Measurements from ENCODE around the gene PIEZO1. TPM values are rescaled to one million over a fixed set of nuclear protein-coding genes. Genes with fewer than 3 reads are reported as not detected.
"Not testable (repeated sequence)": the region's sequence is repeated elsewhere in the genome, so short reads cannot be mapped to it uniquely, and the experiment has no call there.

PIEZO1 gene
- total RNA-seq, 1 donor from 2014 or later = 45.9 TPM

DNA sequence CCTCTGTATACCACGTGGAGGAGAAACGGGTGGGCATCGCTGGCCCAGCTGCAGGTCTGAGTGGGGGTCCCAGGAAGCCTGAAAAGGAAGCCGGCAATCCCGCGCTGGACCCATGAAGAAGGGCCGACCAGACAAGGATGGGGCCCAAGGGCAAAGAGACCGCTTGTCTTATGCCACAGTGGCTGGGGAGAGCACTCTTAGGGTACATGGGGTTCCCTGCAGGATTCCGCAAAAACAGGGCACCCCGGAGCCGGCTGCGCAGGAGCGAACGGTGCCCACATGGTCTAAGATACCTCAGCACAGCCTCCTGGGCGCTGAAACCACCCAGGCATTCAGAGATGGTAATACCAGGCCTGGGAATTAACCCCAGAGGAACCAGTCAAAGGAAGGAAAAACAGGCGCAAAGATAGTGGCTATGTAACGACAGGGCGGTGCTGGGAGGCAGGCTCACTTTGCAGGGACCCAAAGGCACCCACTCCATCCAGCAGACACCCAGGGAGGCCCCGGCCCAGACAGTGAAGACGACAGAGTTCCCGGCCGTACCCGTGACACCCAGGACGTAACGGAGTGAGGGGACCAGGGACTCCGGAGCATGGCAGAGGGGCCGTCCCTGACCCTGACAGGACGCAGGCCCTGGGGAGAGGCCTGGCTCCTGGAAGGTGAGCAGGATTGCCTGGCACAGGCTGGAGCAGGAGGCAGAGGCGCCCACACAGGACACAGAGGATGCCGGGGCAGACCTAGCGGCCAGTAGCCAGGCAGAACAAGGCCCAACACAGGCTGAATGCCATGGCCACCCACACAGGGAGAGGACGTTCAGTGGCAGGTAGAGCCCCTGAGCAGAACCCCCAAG lies 10.3 kb downstream of the PIEZO1 start:
- H3K27me3 ChIP-seq (ENCODE audit: control insufficient read depth in 3 of 3, insufficient read depth in 3 of 3, low read length in 3 of 3) = peaks cover 3 to 22% (median 14%) of the 10 kb centered on the region in 3 donors
- H3K9me3 ChIP-seq (ENCODE audit: control insufficient read depth in 3 of 3, low read length in 3 of 3) = no peaks in the 10 kb centered on the region
- no peak overlapping the region for H3K4me3 ChIP-seq (ENCODE audit: low read length in 3 of 3)
- H3K9ac ChIP-seq (ENCODE audit: low read depth in 1 of 3, low read length in 3 of 3) = no peak overlapping the region
- H3K27ac ChIP-seq (ENCODE audit: low read depth, low read length) = no peak overlapping the region
- no peaks in the 10 kb centered on the region for H3K36me3 ChIP-seq (ENCODE audit: control insufficient read depth in 3 of 3, insufficient read depth in 3 of 3, low read length in 3 of 3)
- H3K4me1 ChIP-seq (ENCODE audit: control insufficient read depth in 3 of 3, insufficient read depth in 3 of 3, low read length in 3 of 3) = peaks cover 40 to 43% (median 41%) of the 10 kb centered on the region in 3 donors

DNA sequence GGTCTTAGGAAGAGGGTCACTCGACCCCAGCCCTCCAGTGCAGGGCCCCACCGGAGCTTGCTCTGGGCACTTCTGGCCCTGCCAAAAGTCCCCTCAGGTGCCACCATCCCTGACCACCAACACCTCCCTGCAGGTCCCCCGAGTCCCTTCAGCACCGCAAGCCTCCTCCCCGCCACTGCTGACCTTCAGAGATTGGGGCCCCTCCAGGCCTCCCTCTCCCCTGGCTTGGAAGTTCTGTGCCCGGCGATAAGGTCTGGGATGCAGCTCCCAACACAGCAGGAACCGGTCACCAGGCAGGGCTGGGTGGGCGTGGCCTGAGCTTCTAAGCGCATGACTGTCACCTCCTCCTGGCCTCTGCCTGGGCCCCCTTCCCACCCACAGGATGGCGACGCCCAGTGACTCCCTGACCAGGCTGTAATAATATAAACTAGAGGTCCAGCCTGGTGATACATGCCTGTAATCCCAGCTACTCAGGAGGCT lies 11.2 kb downstream of the PIEZO1 start:
- Histone ChIP-seq H3K27ac (ENCODE audit: low read depth, low read length) (no peak overlapping the region), H3K9ac (ENCODE audit: low read depth in 1 of 3, low read length in 3 of 3) (no peak overlapping the region), H3K36me3 (ENCODE audit: control insufficient read depth in 3 of 3, insufficient read depth in 3 of 3, low read length in 3 of 3) (no peaks in the 10 kb centered on the region), H3K27me3 (ENCODE audit: control insufficient read depth in 3 of 3, insufficient read depth in 3 of 3, low read length in 3 of 3) (peaks cover 3 to 19% (median 12%) of the 10 kb centered on the region in 3 donors), H3K9me3 (ENCODE audit: control insufficient read depth in 3 of 3, low read length in 3 of 3) (no peaks in the 10 kb centered on the region), H3K4me3 (ENCODE audit: low read length in 3 of 3) (no peak overlapping the region), H3K4me1 (ENCODE audit: control insufficient read depth in 3 of 3, insufficient read depth in 3 of 3, low read length in 3 of 3) (peaks cover 34 to 41% (median 36%) of the 10 kb centered on the region in 3 donors)

DNA sequence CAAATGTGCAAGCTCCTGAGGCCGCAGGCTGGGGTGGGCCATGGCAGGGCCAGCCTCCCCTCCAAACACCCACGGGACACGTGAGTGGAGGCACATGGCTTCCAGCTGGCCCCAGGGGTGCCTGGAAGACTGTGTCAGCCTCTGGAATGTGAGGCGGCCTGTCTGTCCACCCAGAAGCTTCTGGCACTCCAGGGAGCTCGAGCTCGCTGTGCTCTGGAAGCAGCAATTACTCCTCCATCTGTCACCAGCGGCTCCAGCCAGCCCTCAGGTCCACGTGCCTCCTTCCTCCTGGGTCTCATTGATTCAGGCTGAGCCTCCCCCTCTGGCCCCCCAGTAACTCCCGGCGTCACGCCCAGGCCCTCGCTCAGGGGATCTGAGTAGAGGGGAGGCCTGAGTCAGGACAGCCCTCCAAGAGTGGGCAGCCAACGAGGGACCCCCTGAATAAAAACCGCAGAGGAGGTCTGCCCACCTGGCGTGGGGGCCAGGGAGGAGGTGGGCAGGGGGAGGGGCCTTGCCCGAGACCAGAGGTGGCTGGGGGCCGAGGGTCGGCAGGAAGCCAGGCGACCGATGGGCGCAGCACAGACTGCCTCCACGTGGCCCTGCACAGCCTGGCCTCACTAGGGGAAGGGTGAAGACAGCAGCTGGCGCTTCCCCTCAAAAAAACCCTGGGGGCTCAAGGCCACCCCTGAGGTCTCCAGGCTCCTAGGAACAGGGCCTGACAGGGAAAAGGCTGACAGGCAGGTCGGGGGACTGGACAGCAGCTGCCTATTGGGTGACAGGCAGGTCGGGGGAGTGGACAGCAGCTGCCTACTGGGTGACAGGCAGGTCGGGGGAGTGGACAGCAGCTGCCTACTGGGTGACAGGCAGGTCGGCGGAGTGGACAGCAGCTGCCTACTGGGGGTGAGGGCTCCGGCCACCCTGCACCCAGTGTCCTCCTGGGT lies 11.9 kb downstream of the PIEZO1 start:
- no peaks in the 10 kb centered on the region for H3K9me3 ChIP-seq (ENCODE audit: control insufficient read depth in 3 of 3, low read length in 3 of 3)
- peaks cover 3 to 26% (median 14%) of the 10 kb centered on the region in 3 donors for H3K27me3 ChIP-seq (ENCODE audit: control insufficient read depth in 3 of 3, insufficient read depth in 3 of 3, low read length in 3 of 3)
- peak overlapping the region; percentile 54 for H3K27ac ChIP-seq (ENCODE audit: low read depth, low read length)
- H3K4me3 ChIP-seq (ENCODE audit: low read length in 3 of 3) = peak overlapping the region in 1 of 3 donors; percentile 29
- H3K9ac ChIP-seq (ENCODE audit: low read depth in 1 of 3, low read length in 3 of 3) = peak overlapping the region in 1 of 3 donors; percentile 45
- H3K4me1 ChIP-seq (ENCODE audit: control insufficient read depth in 3 of 3, insufficient read depth in 3 of 3, low read length in 3 of 3) = peaks cover 41 to 47% (median 41%) of the 10 kb centered on the region in 3 donors
- no peaks in the 10 kb centered on the region for H3K36me3 ChIP-seq (ENCODE audit: control insufficient read depth in 3 of 3, insufficient read depth in 3 of 3, low read length in 3 of 3)

DNA sequence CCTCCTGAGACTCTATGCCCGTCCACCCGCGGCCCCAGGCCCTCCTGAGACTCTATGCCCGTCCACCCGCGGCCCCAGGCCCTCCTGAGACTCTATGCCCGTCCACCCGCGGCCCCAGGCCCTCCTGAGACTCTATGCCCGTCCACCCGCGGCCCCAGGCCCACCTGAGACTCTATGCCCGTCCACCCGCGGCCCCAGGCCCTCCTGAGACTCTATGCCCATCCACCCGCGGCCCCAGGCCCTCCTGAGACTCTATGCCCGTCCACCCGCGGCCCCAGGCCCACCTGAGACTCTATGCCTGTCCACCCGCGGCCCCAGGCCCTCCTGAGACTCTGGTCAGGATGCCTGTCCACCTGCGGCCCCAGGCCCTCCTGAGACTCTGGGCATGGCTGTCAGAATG lies 13.2 kb downstream of the PIEZO1 start:
- not testable (repeated sequence) for H3K9ac ChIP-seq (ENCODE audit: low read depth in 1 of 3, low read length in 3 of 3); H3K4me3 ChIP-seq (ENCODE audit: low read length in 3 of 3); H3K9me3 ChIP-seq (ENCODE audit: control insufficient read depth in 3 of 3, low read length in 3 of 3); H3K36me3 ChIP-seq (ENCODE audit: control insufficient read depth in 3 of 3, insufficient read depth in 3 of 3, low read length in 3 of 3); H3K27ac ChIP-seq (ENCODE audit: low read depth, low read length)
- Histone ChIP-seq H3K27me3 (ENCODE audit: control insufficient read depth in 3 of 3, insufficient read depth in 3 of 3, low read length in 3 of 3) (peaks cover 0 to 27% (median 17%) of the 10 kb centered on the region in 3 donors), H3K4me1 (ENCODE audit: control insufficient read depth in 3 of 3, insufficient read depth in 3 of 3, low read length in 3 of 3) (peaks cover 46 to 51% (median 49%) of the 10 kb centered on the region in 3 donors)

DNA sequence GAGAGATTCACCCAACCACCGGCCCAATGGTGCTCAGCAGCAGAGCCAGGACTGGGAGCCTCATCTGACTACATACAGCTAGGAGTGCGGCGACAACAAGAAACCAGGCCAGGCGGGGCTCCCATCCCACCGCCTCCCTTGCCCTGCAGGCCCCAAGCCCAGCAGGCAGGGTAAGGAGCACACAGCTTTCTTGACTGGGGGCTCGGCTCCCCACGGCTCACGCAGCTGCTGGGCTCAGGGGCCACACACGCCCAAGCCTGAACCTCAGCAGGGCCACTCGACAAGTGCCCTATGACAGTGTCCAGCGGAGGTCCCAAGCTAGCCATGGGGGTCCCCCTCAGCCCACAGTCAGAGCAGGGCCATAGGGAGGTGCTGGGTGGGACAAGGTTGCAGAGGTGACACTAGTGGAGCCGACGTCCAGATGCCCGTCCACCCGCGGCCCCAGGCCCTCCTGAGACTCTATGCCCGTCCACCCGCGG lies 13.7 kb downstream of the PIEZO1 start:
- Histone ChIP-seq H3K27me3 (ENCODE audit: control insufficient read depth in 3 of 3, insufficient read depth in 3 of 3, low read length in 3 of 3) (peaks cover 0 to 27% (median 17%) of the 10 kb centered on the region in 3 donors), H3K36me3 (ENCODE audit: control insufficient read depth in 3 of 3, insufficient read depth in 3 of 3, low read length in 3 of 3) (no peaks in the 10 kb centered on the region), H3K4me1 (ENCODE audit: control insufficient read depth in 3 of 3, insufficient read depth in 3 of 3, low read length in 3 of 3) (peaks cover 46 to 51% (median 49%) of the 10 kb centered on the region in 3 donors), H3K9ac (ENCODE audit: low read depth in 1 of 3, low read length in 3 of 3) (peak overlapping the region in 1 of 3 donors; percentile 50), H3K9me3 (ENCODE audit: control insufficient read depth in 3 of 3, low read length in 3 of 3) (no peaks in the 10 kb centered on the region), H3K27ac (ENCODE audit: low read depth, low read length) (no peak overlapping the region), H3K4me3 (ENCODE audit: low read length in 3 of 3) (no peak overlapping the region)

DNA sequence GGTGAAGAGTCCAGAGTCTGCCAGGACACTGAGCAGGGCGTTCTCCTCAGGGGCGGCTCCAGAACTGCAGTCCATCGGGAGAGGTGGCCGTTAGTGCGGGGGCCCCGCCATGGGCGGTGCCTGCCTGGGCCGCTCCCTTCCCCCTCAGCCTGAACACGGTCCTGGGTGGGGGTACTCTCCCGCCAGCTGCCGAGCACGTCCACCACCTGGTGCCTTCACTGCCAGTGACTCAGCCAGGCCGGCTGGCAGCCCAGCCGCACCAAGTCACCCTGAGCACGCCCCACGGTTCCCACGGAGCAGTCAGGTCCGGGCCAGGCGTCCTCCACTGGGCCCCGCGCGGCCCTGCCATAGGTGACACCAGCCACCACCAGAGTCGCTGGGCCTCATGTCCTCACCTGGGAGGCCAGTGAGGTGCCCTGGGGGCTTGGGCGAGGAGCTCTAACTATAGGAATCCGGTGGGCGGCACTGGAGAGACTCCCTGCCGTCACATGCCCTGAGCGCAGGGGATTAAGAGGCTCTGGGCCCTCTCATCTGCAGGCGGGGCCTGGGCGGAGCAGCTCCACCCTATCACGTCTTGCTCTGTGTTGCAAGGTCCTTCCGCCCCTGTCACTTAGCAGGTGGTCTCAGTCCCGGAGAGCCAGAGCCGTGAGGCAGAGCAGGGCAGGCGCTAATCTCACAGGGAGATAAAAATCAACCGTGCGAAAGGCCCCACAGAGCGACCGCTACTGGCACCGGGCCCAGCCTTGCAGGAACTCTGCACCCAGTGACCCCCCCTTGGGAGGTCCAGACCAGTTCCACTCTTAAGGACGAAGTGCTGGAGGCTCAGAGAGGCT lies 14.3 kb downstream of the PIEZO1 start:
- Histone ChIP-seq H3K4me3 (ENCODE audit: low read length in 3 of 3) (no peak overlapping the region), H3K27me3 (ENCODE audit: control insufficient read depth in 3 of 3, insufficient read depth in 3 of 3, low read length in 3 of 3) (peaks cover 0 to 27% (median 17%) of the 10 kb centered on the region in 3 donors), H3K4me1 (ENCODE audit: control insufficient read depth in 3 of 3, insufficient read depth in 3 of 3, low read length in 3 of 3) (peaks cover 46 to 51% (median 49%) of the 10 kb centered on the region in 3 donors), H3K9me3 (ENCODE audit: control insufficient read depth in 3 of 3, low read length in 3 of 3) (no peaks in the 10 kb centered on the region), H3K9ac (ENCODE audit: low read depth in 1 of 3, low read length in 3 of 3) (peak overlapping the region in 1 of 3 donors; percentile 50), H3K36me3 (ENCODE audit: control insufficient read depth in 3 of 3, insufficient read depth in 3 of 3, low read length in 3 of 3) (no peaks in the 10 kb centered on the region), H3K27ac (ENCODE audit: low read depth, low read length) (no peak overlapping the region)

DNA sequence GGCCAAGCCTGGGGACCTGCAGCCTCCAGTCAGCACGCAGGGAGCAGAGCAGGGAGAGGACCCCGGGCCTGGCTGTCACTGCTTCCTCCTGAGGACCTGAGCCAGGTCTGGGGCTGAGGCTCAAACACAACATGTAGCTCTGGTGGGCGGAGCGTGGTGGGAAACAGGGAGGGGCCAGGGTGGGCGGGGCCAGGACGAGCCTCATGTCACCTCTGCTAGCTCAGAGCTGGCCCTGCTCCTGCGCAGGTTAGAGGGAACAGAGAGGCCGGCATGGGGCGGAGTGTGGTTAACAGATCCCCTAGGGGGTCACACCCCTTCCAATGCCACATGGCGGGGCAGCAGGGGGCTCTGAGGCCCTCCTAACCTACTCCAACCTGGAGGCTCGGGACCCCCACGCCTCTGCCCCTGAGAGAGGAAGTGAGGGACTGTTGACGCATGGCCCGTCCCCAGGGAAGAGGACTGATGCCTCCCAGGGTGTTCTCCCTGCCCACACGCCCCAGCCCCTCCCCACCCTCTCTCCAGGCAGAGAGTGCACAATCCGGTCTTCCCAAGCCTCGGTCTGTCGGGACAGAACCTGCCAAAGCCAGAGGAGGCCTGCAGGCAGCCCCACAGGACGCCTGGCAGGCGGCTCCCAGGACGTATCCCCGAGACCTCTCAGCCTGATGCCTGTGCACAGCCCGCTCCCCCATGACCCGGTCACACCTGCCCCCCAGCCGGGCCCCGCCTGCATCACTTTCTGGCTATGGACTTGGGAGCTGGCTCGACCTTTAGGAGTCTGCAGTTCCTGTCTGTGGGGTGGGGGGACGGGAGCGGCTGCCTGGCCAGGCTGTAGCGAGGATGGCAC lies 15.2 kb downstream of the PIEZO1 start:
- Histone ChIP-seq H3K4me3 (ENCODE audit: low read length in 3 of 3) (no peak overlapping the region), H3K36me3 (ENCODE audit: control insufficient read depth in 3 of 3, insufficient read depth in 3 of 3, low read length in 3 of 3) (no peaks in the 10 kb centered on the region), H3K27me3 (ENCODE audit: control insufficient read depth in 3 of 3, insufficient read depth in 3 of 3, low read length in 3 of 3) (peaks cover 0 to 32% (median 17%) of the 10 kb centered on the region in 3 donors), H3K9ac (ENCODE audit: low read depth in 1 of 3, low read length in 3 of 3) (no peak overlapping the region), H3K27ac (ENCODE audit: low read depth, low read length) (no peak overlapping the region), H3K9me3 (ENCODE audit: control insufficient read depth in 3 of 3, low read length in 3 of 3) (no peaks in the 10 kb centered on the region), H3K4me1 (ENCODE audit: control insufficient read depth in 3 of 3, insufficient read depth in 3 of 3, low read length in 3 of 3) (peaks cover 46 to 51% (median 49%) of the 10 kb centered on the region in 3 donors)

DNA sequence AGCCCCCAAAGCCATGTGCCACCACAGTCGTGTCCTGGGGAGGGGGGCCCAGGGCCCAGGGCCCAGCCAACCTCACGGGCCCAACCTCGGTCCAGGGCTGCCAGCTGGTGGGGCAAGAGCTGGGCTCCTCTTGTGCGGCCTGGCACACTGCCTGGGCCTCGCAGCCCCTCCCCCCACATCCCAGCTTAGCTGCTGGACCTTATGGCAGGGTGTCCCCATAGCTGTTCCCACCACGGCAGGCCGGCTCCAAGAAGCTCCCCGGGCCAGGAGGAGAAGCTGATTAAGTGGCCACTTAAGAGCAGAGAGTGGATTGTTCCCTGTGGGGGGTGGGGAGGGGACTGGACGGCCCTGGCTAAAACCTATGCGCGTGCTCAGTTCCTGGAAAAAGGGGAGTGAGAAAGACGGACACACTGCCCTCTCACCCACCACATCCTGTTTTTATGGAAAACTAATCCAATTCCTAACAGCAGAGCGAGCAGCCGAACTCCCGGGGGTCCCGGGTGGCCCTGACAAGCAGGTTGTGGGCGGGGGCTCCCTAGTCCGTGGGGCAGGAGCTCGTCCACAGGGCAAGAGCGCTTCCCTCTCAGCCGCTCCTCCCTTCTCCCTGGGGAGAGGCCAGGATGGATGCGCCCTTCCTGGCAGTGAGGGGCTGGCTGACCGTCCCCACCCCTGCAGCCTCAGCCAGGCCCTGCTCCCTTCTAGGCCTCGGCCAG lies 16.8 kb downstream of the PIEZO1 start:
- Histone ChIP-seq H3K4me3 (ENCODE audit: low read length in 3 of 3) (no peak overlapping the region), H3K9me3 (ENCODE audit: control insufficient read depth in 3 of 3, low read length in 3 of 3) (no peaks in the 10 kb centered on the region), H3K9ac (ENCODE audit: low read depth in 1 of 3, low read length in 3 of 3) (peak overlapping the region in 1 of 3 donors; percentile 40), H3K36me3 (ENCODE audit: control insufficient read depth in 3 of 3, insufficient read depth in 3 of 3, low read length in 3 of 3) (no peaks in the 10 kb centered on the region), H3K27me3 (ENCODE audit: control insufficient read depth in 3 of 3, insufficient read depth in 3 of 3, low read length in 3 of 3) (peaks cover 0 to 23% (median 12%) of the 10 kb centered on the region in 3 donors), H3K4me1 (ENCODE audit: control insufficient read depth in 3 of 3, insufficient read depth in 3 of 3, low read length in 3 of 3) (peaks cover 39 to 40% (median 39%) of the 10 kb centered on the region in 3 donors), H3K27ac (ENCODE audit: low read depth, low read length) (no peak overlapping the region)
